WERI-Rb-1 (cell line): ENCODE data around the gene DSTN.

ENCODE experiments used
- DNase-seq: peaks from one replicate; pipeline ENCODE4 v3.0.0-alpha.2; 2020
- H3K27ac ChIP-seq: fragments of 250-450 bp; sonication (Bioruptor Pico); 2 replicates; pipeline ENCODE4 v1.5.1; 2020; ENCODE audit warnings: mild to moderate bottlenecking, moderate library complexity
- H3K27me3 ChIP-seq: fragments of 250-450 bp; sonication (Bioruptor Pico); 2 replicates; pipeline ENCODE4 v1.5.1; 2021; ENCODE audit warnings: mild to moderate bottlenecking, low read depth, moderate library complexity; ENCODE audit not compliant: insufficient read depth, severe bottlenecking
- H3K36me3 ChIP-seq: fragments of 250-450 bp; sonication (Bioruptor Pico); 2 replicates; pipeline ENCODE4 v1.5.1; 2020; ENCODE audit warnings: mild to moderate bottlenecking, moderate library complexity
- H3K4me3 ChIP-seq: 2 replicates; pipeline ENCODE4 v1.5.1; 2011; ENCODE audit warnings: low read depth, mild to moderate bottlenecking, control low read depth, low read length
- H3K9me3 ChIP-seq: fragments of 250-450 bp; sonication (Bioruptor Pico); 2 replicates; pipeline ENCODE4 v1.5.1; 2021; ENCODE audit warnings: mild to moderate bottlenecking, moderate library complexity; ENCODE audit not compliant: severe bottlenecking
- TF ChIP-seq, protein P1 (sequence below): IDR thresholded peaks from 2 replicates; pipeline ENCODE4 v1.5.1; 2011; ENCODE audit warnings: low read depth, mild to moderate bottlenecking, control low read depth, inconsistent platforms, low read length

Gene DSTN

DNA sequence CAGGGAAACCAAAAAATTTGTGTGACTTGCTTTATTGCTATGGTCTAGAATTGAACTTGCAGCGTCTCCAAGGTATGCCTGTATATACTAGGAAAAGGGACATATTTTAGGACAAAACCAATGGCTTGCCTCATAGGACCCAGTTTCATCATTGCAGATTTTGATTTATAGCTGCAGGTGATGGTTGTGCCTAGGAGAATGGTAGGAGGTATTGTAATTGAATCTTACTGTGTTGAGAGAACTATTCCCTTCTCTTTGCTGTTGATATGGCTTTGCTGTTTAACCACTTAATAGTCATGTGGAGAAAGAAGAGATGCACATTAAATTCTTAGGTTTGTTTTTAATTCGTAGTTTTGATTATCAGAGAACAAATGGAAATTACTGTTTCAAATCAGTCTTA lies 16.4 kb downstream of the DSTN start:
- Histone ChIP-seq H3K4me3 (no peak overlapping the region), H3K9me3 (no peaks in the 10 kb centered on the region), H3K27me3 (no peaks in the 10 kb centered on the region), H3K27ac (no peak overlapping the region), H3K36me3 (no peaks in the 10 kb centered on the region)
- TF ChIP-seq, protein P1, sequence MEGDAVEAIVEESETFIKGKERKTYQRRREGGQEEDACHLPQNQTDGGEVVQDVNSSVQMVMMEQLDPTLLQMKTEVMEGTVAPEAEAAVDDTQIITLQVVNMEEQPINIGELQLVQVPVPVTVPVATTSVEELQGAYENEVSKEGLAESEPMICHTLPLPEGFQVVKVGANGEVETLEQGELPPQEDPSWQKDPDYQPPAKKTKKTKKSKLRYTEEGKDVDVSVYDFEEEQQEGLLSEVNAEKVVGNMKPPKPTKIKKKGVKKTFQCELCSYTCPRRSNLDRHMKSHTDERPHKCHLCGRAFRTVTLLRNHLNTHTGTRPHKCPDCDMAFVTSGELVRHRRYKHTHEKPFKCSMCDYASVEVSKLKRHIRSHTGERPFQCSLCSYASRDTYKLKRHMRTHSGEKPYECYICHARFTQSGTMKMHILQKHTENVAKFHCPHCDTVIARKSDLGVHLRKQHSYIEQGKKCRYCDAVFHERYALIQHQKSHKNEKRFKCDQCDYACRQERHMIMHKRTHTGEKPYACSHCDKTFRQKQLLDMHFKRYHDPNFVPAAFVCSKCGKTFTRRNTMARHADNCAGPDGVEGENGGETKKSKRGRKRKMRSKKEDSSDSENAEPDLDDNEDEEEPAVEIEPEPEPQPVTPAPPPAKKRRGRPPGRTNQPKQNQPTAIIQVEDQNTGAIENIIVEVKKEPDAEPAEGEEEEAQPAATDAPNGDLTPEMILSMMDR: no peak
- no peak for DNase-seq

DNA sequence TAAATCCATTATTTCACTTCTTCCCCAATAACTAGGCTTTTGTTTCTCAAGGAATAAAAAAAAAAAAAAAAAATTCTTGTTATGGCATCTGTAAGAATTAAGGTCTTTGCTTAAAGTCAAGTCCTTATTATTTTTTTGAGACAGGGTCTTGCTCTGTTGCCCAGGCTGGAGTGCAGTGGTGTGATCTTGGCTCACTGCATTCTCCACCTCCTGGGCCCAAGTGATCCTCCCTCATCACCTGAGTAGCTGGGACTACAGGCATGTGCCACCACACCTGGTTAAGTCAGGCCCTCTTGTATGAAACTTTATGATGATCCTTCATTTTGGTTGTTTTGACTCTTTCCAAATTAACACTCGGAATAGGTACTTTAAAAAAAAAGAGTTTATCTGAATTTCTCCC lies 17.3 kb downstream of the DSTN start:
- Histone ChIP-seq H3K27me3 (no peaks in the 10 kb centered on the region), H3K36me3 (peaks cover 5% of the 10 kb centered on the region; the same call in 1 of the 2 replicates), H3K4me3 (no peak overlapping the region), H3K9me3 (no peaks in the 10 kb centered on the region), H3K27ac (no peak overlapping the region)
- TF ChIP-seq, protein P1: no peak
- no peak for DNase-seq

DNA sequence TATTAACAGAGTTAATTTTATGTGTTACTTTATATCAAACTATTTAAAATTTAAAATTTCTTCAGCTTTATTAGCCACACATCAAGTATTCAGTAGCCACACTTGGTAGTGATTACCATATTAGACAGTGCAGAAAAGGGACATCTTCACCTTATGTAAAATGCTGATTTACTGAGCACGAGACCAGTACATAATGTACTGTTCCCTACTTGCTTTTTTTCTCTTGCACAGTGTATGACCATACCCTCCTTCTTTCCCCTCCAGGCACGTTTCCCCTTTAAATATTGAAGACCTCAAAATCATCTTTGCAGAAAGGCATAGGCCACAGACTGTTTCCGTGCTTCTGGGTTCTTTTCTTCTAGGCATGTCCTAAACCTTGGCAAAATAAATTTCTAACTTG lies 17.9 kb downstream of the DSTN start:
- no peaks in the 10 kb centered on the region for H3K27me3 ChIP-seq
- TF ChIP-seq, protein P1: no peak

DNA sequence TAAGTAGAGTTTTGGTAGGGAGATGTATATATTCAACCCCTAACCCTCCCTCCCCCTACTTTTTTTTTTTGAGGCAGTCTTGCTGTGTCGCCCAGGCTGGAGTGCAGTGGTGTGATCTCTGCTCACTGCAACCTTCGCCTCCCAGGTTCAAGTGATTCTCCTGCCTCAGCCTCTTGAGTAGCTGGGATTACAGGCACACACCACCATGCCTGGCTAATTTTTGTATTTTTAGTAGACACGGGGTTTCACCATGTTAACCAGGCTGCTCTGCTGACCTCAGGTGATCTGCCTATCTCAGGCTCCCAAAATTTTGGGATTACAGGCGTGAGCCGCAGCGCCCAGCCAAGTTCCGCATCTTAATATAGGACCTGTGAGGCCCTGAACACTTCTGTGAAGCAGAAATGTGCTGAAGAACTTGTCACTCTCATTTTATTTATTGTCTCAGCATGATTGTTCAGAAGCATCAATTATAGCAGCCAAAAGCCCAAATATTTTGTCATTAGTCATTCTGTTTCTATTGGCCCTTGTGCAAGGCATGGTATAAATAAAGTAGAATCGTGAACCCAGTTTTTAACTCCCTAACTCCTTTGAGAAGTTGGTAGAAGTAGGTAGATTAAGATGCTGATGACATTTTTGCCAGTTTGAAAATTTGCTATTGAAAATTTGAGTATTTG lies 19.4 kb downstream of the DSTN start:
- Histone ChIP-seq H3K36me3 (peaks cover 5% of the 10 kb centered on the region; the same call in 1 of the 2 replicates), H3K9me3 (no peaks in the 10 kb centered on the region), H3K27me3 (no peaks in the 10 kb centered on the region), H3K4me3 (no peak overlapping the region), H3K27ac (no peak overlapping the region)
- DNase-seq: no peak
- TF ChIP-seq, protein P1: no peak

More for the DNA sequence above, 17.9 kb downstream of the DSTN start:
- Histone ChIP-seq H3K27ac (no peak overlapping the region), H3K36me3 (peaks cover 5% of the 10 kb centered on the region; the same call in 1 of the 2 replicates), H3K9me3 (no peaks in the 10 kb centered on the region), H3K4me3 (no peak overlapping the region)
- DNase-seq: no peak

DNA sequence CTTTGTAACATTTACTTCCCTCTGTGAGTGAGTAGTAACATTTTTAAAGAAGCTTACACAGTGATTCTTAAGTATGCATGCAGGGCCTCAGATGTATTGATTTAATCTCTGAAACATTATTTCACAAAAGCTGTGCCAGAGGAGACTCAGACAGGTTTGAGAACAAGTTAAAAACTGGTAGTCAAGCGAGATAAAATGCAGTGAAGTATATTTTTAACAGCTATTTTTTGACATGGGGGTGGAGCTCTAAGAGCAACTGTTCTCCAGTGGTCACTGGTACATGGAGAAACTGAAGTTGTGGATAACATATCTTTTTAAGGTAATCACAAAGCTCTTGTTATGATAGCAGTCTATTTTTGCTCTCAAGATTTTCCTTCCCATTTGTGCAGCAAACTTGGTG lies 20.4 kb downstream of the DSTN start:
- DNase-seq: no peak
- H3K27me3 ChIP-seq: no peaks in the 10 kb centered on the region
- H3K36me3 ChIP-seq: peaks cover 5% of the 10 kb centered on the region; the same call in 1 of the 2 replicates
- TF ChIP-seq, protein P1: no peak
- no peak overlapping the region for H3K4me3 ChIP-seq
- no peak overlapping the region for H3K27ac ChIP-seq
- H3K9me3 ChIP-seq: no peaks in the 10 kb centered on the region

DNA sequence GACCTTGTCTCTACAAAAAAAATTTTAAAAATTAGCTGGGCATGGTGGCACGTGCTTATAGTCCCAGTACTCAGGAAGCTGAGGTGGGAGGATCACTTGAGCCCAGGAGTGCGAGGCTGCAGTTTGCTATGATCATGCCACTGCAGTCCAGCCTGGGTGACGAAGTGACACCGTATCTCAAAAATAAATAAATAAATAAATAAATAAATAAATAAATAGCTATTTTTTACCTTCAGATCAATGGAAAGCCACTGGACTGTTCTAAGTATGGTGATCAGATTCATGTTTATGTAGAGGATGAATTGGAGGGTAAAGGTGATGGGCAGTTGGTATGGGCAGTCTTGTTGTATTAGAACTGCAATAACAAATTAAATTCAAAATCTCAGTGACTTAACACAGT lies 24.0 kb downstream of the DSTN start:
- no peak for DNase-seq
- H3K27me3 ChIP-seq: no peaks in the 10 kb centered on the region
- TF ChIP-seq, protein P1: no peak
- H3K36me3 ChIP-seq: peaks cover 5% of the 10 kb centered on the region; the same call in 1 of the 2 replicates
- H3K9me3 ChIP-seq: no peaks in the 10 kb centered on the region
- H3K4me3 ChIP-seq: no peak overlapping the region
- no peak overlapping the region for H3K27ac ChIP-seq
